Measurements from ENCODE around the gene GPR84. TPM values are rescaled to one million over a fixed set of nuclear protein-coding genes. Genes with fewer than 3 reads are reported as not detected.
A peak's percentile ranks its signal among the peaks of the same experiment; 100 is the strongest.

GPR84 gene
- total RNA-seq, 2 donors from 2014 or later = 0.95 to 2.3 TPM

DNA sequence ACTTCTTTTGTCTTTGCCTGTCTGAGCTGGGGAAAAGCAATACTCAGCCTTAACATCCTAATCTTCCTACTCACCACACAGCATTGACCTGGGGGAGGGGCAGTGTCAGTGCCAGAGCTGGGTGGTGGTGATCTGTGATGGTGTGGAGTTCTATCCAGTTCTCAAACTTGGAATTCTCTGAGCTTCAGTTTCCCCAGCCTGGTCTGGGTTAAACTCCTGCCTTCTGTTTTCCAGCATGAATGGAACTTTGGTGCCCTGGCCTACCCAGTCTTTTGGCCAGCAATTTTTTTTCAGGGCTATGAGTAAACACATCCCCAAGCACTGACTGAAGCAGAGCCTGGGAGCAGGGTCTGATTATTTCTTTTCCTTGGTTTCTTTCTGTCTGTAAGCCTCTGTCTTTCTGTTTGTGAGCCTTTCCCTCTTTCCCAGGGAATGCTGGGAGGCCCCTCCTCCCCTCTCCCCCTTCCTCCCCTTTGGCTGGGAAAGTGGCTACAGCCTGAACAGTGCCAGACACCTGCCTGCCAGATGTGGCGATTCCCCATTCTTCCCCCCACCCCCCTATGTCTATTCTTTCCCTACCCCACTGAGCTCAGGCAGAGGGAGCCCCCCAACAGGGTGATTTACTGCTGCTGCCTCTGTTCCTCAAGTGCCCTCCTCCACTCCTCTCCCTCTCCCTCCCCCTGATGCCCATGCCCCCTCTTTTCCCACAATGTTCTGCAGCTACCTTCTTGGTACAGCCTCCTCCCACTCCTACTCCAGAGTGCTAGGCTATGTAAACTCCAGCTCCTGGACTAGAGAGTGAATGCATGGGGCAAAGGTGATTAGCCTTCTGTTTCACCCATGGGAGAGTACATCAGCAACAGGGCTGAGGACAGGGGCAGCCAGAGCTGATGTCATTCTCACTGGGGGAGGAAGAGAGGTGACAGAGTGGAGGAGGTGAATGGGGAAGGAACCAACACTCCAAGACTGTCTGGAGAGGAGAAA lies 11.1 kb downstream of the GPR84 start:
- TF ChIP-seq, protein P1, sequence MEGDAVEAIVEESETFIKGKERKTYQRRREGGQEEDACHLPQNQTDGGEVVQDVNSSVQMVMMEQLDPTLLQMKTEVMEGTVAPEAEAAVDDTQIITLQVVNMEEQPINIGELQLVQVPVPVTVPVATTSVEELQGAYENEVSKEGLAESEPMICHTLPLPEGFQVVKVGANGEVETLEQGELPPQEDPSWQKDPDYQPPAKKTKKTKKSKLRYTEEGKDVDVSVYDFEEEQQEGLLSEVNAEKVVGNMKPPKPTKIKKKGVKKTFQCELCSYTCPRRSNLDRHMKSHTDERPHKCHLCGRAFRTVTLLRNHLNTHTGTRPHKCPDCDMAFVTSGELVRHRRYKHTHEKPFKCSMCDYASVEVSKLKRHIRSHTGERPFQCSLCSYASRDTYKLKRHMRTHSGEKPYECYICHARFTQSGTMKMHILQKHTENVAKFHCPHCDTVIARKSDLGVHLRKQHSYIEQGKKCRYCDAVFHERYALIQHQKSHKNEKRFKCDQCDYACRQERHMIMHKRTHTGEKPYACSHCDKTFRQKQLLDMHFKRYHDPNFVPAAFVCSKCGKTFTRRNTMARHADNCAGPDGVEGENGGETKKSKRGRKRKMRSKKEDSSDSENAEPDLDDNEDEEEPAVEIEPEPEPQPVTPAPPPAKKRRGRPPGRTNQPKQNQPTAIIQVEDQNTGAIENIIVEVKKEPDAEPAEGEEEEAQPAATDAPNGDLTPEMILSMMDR (IDR thresholded peaks at IDR 0.05) = no peak
- H3K4me3 ChIP-seq = no peak overlapping the region

DNA sequence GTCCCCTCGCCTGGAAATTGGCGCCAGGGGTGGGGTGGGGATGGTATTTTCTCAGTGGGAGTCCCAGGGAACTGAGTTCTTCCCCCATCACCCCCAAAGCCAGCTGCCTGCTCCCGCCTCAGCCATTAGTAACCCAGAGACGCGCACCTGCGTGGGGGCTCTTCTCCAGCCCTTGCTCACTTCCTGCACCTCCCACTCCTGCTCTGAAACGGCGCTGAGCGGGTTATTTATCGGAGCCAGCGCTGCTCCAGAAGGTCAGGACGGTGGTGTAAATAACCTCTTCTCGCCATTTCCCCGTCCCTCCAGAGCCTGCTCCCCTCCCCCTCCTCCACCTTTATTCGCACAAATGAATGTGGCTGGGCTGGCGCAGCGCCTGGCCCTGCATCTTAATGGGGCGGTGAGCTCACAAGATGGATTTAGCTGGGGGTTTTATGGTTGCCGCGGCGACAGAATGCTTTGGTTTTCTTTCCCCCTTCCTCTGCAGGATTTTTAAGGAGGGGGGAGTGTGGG lies 12.2 kb downstream of the GPR84 start:
- TF ChIP-seq, protein P1 (IDR thresholded peaks at IDR 0.05) = no peak
- H3K36me3 ChIP-seq = peaks cover 32% of the 10 kb centered on the region
- peak overlapping the region; percentile 46 for H3K4me3 ChIP-seq
- H3K27me3 ChIP-seq (replicated peaks; ENCODE audit: insufficient read depth) = no peaks in the 10 kb centered on the region
- DNase-seq (ENCODE audit: low spot score) (no peak), ATAC-seq (ENCODE audit: insufficient number of reproducible peaks, low FRiP score, low read depth) (peak; percentile 24)
- no peaks in the 10 kb centered on the region for H3K9me3 ChIP-seq
- H3K27ac ChIP-seq = peak overlapping the region; percentile 37 to 45
- peaks cover 8 to 19% of the 10 kb centered on the region in 2 donors for H3K4me1 ChIP-seq (ENCODE audit: control insufficient read depth in 1 of 2, low read depth in 2 of 2)

More for the DNA sequence above, 11.1 kb downstream of the GPR84 start:
- Histone ChIP-seq H3K36me3 (peaks cover 23% of the 10 kb centered on the region), H3K27ac (peak overlapping the region; percentile 3 to 45), H3K27me3 (replicated peaks; ENCODE audit: insufficient read depth) (no peaks in the 10 kb centered on the region), H3K9me3 (no peaks in the 10 kb centered on the region), H3K4me1 (ENCODE audit: control insufficient read depth in 1 of 2, low read depth in 2 of 2) (peaks cover 8 to 25% of the 10 kb centered on the region in 2 donors)
- ATAC-seq (ENCODE audit: insufficient number of reproducible peaks, low FRiP score, low read depth) (no peak), DNase-seq (ENCODE audit: low spot score) (no peak)

DNA sequence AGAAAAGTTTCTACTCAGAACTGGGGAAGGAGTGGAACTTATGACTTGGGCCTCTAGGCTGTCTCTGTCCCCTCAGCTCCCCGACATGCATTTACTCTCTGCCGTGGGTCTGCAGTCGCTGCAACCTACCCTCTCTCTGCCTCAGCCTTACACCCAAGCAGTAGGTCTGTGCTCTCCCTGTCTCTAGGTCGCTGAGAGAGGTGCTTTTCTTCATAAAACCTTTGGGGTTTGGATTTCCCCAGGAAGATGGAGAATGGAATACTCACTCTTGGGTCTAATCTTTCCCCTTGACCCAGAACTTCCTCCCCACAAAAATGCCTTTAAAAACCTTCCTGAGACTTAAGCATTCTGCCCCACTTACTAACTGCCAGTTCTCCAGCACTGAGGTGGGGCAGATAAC lies 12.9 kb downstream of the GPR84 start:
- TF ChIP-seq, protein P1 (IDR thresholded peaks at IDR 0.05) = no peak
- no peaks in the 10 kb centered on the region for H3K9me3 ChIP-seq
- H3K27ac ChIP-seq = no peak overlapping the region
- peaks cover 8 to 19% of the 10 kb centered on the region in 2 donors for H3K4me1 ChIP-seq (ENCODE audit: control insufficient read depth in 1 of 2, low read depth in 2 of 2)
- ATAC-seq (ENCODE audit: insufficient number of reproducible peaks, low FRiP score, low read depth) = no peak
- H3K36me3 ChIP-seq = peaks cover 39% of the 10 kb centered on the region
- DNase-seq (ENCODE audit: low spot score) = no peak
- H3K27me3 ChIP-seq (replicated peaks; ENCODE audit: insufficient read depth) = no peaks in the 10 kb centered on the region
- H3K4me3 ChIP-seq = no peak overlapping the region

DNA sequence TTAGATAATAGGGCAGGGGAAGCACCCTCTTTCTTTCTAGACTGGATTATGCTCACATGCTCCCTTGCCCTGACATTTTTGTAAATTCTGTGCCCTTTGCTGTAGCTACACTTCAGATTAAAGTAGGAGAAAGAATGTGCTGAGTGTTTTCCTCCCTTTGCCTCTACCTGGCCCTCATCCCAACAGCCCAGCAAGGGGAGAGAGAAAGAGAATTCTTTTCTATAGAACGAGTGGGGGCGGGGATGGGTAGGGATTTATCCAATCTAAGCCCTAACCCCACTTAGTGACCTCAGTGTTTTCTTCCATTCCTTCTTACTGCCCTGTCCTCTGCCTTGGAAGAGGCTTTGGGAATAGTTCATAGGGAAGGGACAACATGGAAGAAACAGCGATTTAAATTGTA lies 13.5 kb downstream of the GPR84 start:
- Histone ChIP-seq H3K4me1 (ENCODE audit: control insufficient read depth in 1 of 2, low read depth in 2 of 2) (peaks cover 8 to 19% of the 10 kb centered on the region in 2 donors), H3K36me3 (peaks cover 39% of the 10 kb centered on the region), H3K4me3 (no peak overlapping the region), H3K9me3 (no peaks in the 10 kb centered on the region), H3K27ac (no peak overlapping the region), H3K27me3 (replicated peaks; ENCODE audit: insufficient read depth) (no peaks in the 10 kb centered on the region)
- DNase-seq (ENCODE audit: low spot score) (no peak), ATAC-seq (ENCODE audit: insufficient number of reproducible peaks, low FRiP score, low read depth) (no peak)
- TF ChIP-seq, protein P1 (IDR thresholded peaks at IDR 0.05) = no peak

DNA sequence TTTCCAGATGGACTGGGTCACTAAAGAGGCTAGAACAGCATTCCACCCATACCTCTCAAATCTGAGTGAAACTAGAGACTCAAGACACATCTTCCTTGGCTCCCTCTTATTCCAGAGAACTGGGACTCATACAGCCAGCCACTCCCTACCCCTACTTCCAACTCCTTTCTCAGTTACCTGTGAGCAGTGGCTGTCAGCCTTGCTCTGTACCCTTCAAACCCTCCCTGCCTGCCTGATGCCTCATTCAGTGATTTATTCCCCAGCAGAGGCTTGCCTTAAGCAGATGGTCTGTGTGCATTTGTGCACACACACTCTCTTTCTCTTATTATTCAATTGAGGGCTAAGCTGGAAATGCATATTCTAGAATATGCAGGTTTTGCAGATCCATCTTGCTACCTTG lies 14.6 kb downstream of the GPR84 start:
- Histone ChIP-seq H3K36me3 (peaks cover 46% of the 10 kb centered on the region), H3K9me3 (no peaks in the 10 kb centered on the region), H3K27ac (no peak overlapping the region), H3K4me1 (ENCODE audit: control insufficient read depth in 1 of 2, low read depth in 2 of 2) (peaks cover 8 to 19% of the 10 kb centered on the region in 2 donors), H3K27me3 (replicated peaks; ENCODE audit: insufficient read depth) (no peaks in the 10 kb centered on the region), H3K4me3 (no peak overlapping the region)
- TF ChIP-seq, protein P1 (IDR thresholded peaks at IDR 0.05) = no peak
- DNase-seq (ENCODE audit: low spot score) (no peak), ATAC-seq (ENCODE audit: insufficient number of reproducible peaks, low FRiP score, low read depth) (no peak)
